Sigmoid colon (tissue), 7 donors: ENCODE data around the gene PLXND1. TPM values are rescaled to one million over a fixed set of nuclear protein-coding genes. Genes with fewer than 3 reads are reported as not detected.

ENCODE experiments used
- DNase-seq: peaks from one replicate; pipeline ENCODE4 v3.0.0-alpha.2; 2019
- H3K27ac ChIP-seq, 4 donors: fragments of 200-600 bp; sonication (generic); one replicate each; pipeline ENCODE4 v1.5.1; 2016 to 2019; ENCODE audit warnings: mild to moderate bottlenecking in 1 of 4
- H3K27me3 ChIP-seq, 3 donors: fragments of 200-600 bp; sonication (generic); one replicate each; pipeline ENCODE4 v1.5.1; 2019; ENCODE audit warnings: mild to moderate bottlenecking in 1 of 3
- H3K36me3 ChIP-seq, 4 donors: fragments of 200-600 bp; sonication (generic); one replicate each; pipeline ENCODE4 v1.5.1; 2016 to 2019
- H3K4me1 ChIP-seq, 4 donors: fragments of 200-600 bp; sonication (generic); one replicate each; pipeline ENCODE4 v1.5.1; 2017 to 2019
- H3K4me3 ChIP-seq, 4 donors: fragments of 200-600 bp; sonication (generic); one replicate each; pipeline ENCODE4 v1.5.1; 2017 to 2019; ENCODE audit warnings: mild to moderate bottlenecking in 2 of 4, moderate library complexity in 1 of 4
- H3K9me3 ChIP-seq, 4 donors: fragments of 200-600 bp in 3 of 4; sonication (generic) in 3 of 4; one replicate each; pipeline versions ENCODE4 v1.5.1 to v1.6.1; 2013 to 2019
- CTCF ChIP-seq, 4 experiments: fragments of 450-650 bp in 3 of 4; fragments of 200-600 bp in 1 of 4; IDR thresholded peaks; one replicate each; pipeline ENCODE4 v1.5.1; 2016 to 2019; ENCODE audit warnings: antibody characterized with exemption in 4 of 4, mild to moderate bottlenecking in 3 of 4, moderate library complexity in 2 of 4
- EP300 ChIP-seq, 4 donors: sonication (generic); formaldehyde crosslinking; IDR thresholded peaks; one replicate each; pipeline ENCODE4 v1.6.1; 2017; ENCODE audit warnings: antibody characterized with exemption in 4 of 4
- POLR2A ChIP-seq, 2 donors: fragments of 450-650 bp; IDR thresholded peaks; one replicate each; pipeline ENCODE4 v1.6.1; 2016; ENCODE audit warnings: antibody characterized with exemption in 2 of 2, mild to moderate bottlenecking in 2 of 2, moderate library complexity in 2 of 2
- POLR2AphosphoS5 ChIP-seq, 4 donors: sonication (generic); formaldehyde crosslinking; IDR thresholded peaks; one replicate each; pipeline ENCODE4 v1.6.1; 2017; ENCODE audit warnings: antibody characterized with exemption in 4 of 4
- WGBS, 2 donors: extraction: QIAGEN DNeasy Blood & Tissue Kit; methylation state at CpG; one replicate each; pipeline ENCODE4 v1.1.7; 2013; 5-methylcytosine and 5-hydroxymethylcytosine counted together
- intact Hi-C: fragments of 100-400 bp; cut with DNase I; formaldehyde crosslinking; loops from one replicate; pipeline ENCODE4 v1.15.1; 2023
- polyA plus RNA-seq, 3 donors: library from polyadenylated mRNA; stranded (reverse); fragments of 200-250 nt; gene quantifications; one replicate each; pipeline ENCODE4 v1.2.3, GENCODE V29; 2013
- total RNA-seq, 4 donors: library from RNA; depleted of rRNA; stranded (reverse); fragments of >200 nt; gene quantifications; one replicate each; pipeline ENCODE4 v1.1.0, GENCODE V29; 2016
- donor health status: healthy with polysubstance abuse.
- donor health status: Bipolar disorder and iron deficiency.
- donor health status: healthy.

PLXND1 gene
- total and polyA plus RNA-seq, 7 donors = 9.6 to 77.0 (median 42.0) TPM

- Histone ChIP-seq H3K36me3 (no peaks in the 10 kb centered on the region), H3K4me3 (peak overlapping the region in 3 of 4 donors; percentile 55 to 68 (median 58)), H3K27me3 (peaks cover 0 to 18% (median 0%) of the 10 kb centered on the region in 3 donors), H3K27ac (peak overlapping the region; percentile 81 to 82 (median 82)), H3K4me1 (peaks cover 0 to 64% (median 62%) of the 10 kb centered on the region in 4 donors), H3K9me3 (no peaks in the 10 kb centered on the region)
- WGBS, 2 donors = 67 to 78% methylated on average over 7 of the region's 7 CpGs
- no peak for TF ChIP-seq POLR2A (IDR thresholded peaks at IDR 0.05)
- peak in 1 of 4 donors; percentile 9 for TF ChIP-seq POLR2AphosphoS5 (IDR thresholded peaks at IDR 0.05)
- DNase-seq = no peak
- intact Hi-C loops = no loop called here
Observed at GRCh38 chr3:129603561-129603942, 2.9 kb downstream of the PLXND1 start.

GRCh38 chr3:129602730-129603560 lies 3.5 kb downstream of the PLXND1 start:
- Histone ChIP-seq H3K36me3 (no peaks in the 10 kb centered on the region), H3K27me3 (peaks cover 0 to 18% (median 0%) of the 10 kb centered on the region in 3 donors), H3K27ac (peak overlapping the region; percentile 81 to 82 (median 82)), H3K9me3 (no peaks in the 10 kb centered on the region), H3K4me1 (peaks cover 0 to 68% (median 64%) of the 10 kb centered on the region in 4 donors), H3K4me3 (peak overlapping the region in 3 of 4 donors; percentile 55 to 68 (median 58))
- intact Hi-C loops = no loop called here
- TF ChIP-seq CTCF (IDR thresholded peaks at IDR 0.05) (no peak), POLR2AphosphoS5 (IDR thresholded peaks at IDR 0.05) (peak in 3 of 4 donors; percentile 37 to 54 (median 44))
- 77% methylated on average over 15 of the region's 15 CpGs for WGBS, 2 donors
- peak; percentile 91 for DNase-seq

- intact Hi-C loops = no loop called here
- no peaks in the 10 kb centered on the region for H3K36me3 ChIP-seq
- H3K4me1 ChIP-seq = peaks cover 0 to 68% (median 64%) of the 10 kb centered on the region in 4 donors
- no peak for TF ChIP-seq POLR2A (IDR thresholded peaks at IDR 0.05)
- no peak for TF ChIP-seq EP300 (IDR thresholded peaks at IDR 0.05)
- no peak for TF ChIP-seq POLR2AphosphoS5 (IDR thresholded peaks at IDR 0.05)
- TF ChIP-seq CTCF (IDR thresholded peaks at IDR 0.05) = no peak
- WGBS, 2 donors = 85 to 90% methylated on average over 11 of the region's 11 CpGs
- H3K27me3 ChIP-seq = peaks cover 0 to 18% (median 0%) of the 10 kb centered on the region in 3 donors
- peak overlapping the region in 2 of 4 donors; percentile 58 to 68 for H3K4me3 ChIP-seq
- no peak for DNase-seq
- no peaks in the 10 kb centered on the region for H3K9me3 ChIP-seq
- H3K27ac ChIP-seq = peak overlapping the region; percentile 42 to 82 (median 81)
Observed at GRCh38 chr3:129602309-129602708, 4.2 kb downstream of the PLXND1 start.

GRCh38 chr3:129601713-129602112 lies 4.8 kb downstream of the PLXND1 start:
- intact Hi-C loops = no loop called here
- 86 to 91% methylated on average over 5 of the region's 5 CpGs for WGBS, 2 donors
- Histone ChIP-seq H3K27ac (peak overlapping the region; percentile 42 to 82 (median 81)), H3K9me3 (no peaks in the 10 kb centered on the region), H3K4me3 (no peak overlapping the region), H3K36me3 (no peaks in the 10 kb centered on the region), H3K4me1 (peaks cover 0 to 71% (median 68%) of the 10 kb centered on the region in 4 donors), H3K27me3 (peaks cover 0 to 18% (median 0%) of the 10 kb centered on the region in 3 donors)
- no peak for DNase-seq
- no peak for TF ChIP-seq CTCF (IDR thresholded peaks at IDR 0.05)
- TF ChIP-seq POLR2AphosphoS5 (IDR thresholded peaks at IDR 0.05) = no peak
- TF ChIP-seq EP300 (IDR thresholded peaks at IDR 0.05) = no peak
- TF ChIP-seq POLR2A (IDR thresholded peaks at IDR 0.05) = no peak

GRCh38 chr3:129600348-129600747 lies 6.1 kb downstream of the PLXND1 start:
- peak overlapping the region; percentile 72 to 82 (median 78) for H3K27ac ChIP-seq
- intact Hi-C loops = no loop called here
- H3K4me1 ChIP-seq = peaks cover 0 to 74% (median 73%) of the 10 kb centered on the region in 4 donors
- no peaks in the 10 kb centered on the region for H3K9me3 ChIP-seq
- H3K36me3 ChIP-seq = no peaks in the 10 kb centered on the region
- DNase-seq = no peak
- no peak for TF ChIP-seq POLR2A (IDR thresholded peaks at IDR 0.05)
- no peak for TF ChIP-seq CTCF (IDR thresholded peaks at IDR 0.05)
- no peak for TF ChIP-seq EP300 (IDR thresholded peaks at IDR 0.05)
- TF ChIP-seq POLR2AphosphoS5 (IDR thresholded peaks at IDR 0.05) = no peak
- 83 to 85% methylated on average over 2 of the region's 2 CpGs for WGBS, 2 donors
- peaks cover 0 to 9% (median 0%) of the 10 kb centered on the region in 3 donors for H3K27me3 ChIP-seq
- H3K4me3 ChIP-seq = no peak overlapping the region
